ENCODE measurements around the gene RTL1. TPM values are rescaled to one million over a fixed set of nuclear protein-coding genes. Genes with fewer than 3 reads are reported as not detected.

RTL1 gene
- total and polyA plus RNA-seq, 2 experiments from 2014 or later: 0.36 TPM; not detected in 1

DNA sequence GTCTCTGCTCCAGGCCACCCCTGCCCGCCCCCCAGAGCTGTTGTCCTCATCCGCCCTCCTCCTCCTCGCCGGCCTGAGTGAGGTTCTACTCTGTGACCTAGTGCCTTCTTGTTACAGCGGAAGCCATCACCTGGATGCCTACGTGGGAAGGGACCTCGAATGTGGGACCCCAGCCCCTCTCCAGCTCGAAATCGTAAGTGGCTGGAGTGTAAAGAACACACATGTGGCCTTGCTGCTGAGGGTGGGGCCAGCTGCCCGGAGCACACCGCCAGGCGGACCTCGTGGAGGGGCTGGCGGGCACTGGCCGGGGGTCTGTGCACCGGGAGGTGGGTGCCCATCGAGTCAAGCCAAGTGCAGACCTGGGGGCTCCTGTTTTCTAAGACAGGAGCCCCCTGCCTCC lies 58.2 kb downstream of the RTL1 start:
- Histone ChIP-seq H3K79me2 (ENCODE audit: insufficient read depth) (peaks cover 71% of the 10 kb centered on the region), H3F3A (ENCODE audit: insufficient read depth) (peaks cover 40% of the 10 kb centered on the region), H3K36me3 (ENCODE audit: low read depth) (peaks cover 11% of the 10 kb centered on the region), H3K9me3 (ENCODE audit: low read depth) (no peaks in the 10 kb centered on the region), H3K9me2 (ENCODE audit: insufficient read depth) (no peaks in the 10 kb centered on the region), H4K20me1 (ENCODE audit: insufficient read depth) (peaks cover 4% of the 10 kb centered on the region; the same call in 1 of the 2 replicates), H3K4me1 (ENCODE audit: insufficient read depth) (peaks cover 35% of the 10 kb centered on the region), H3K27ac (no peak overlapping the region), H3K9ac (no peak overlapping the region), H3K27me3 (replicated peaks; ENCODE audit: insufficient read depth) (no peaks in the 10 kb centered on the region), H3K4me2 (ENCODE audit: unreplicated experiment) (no peak overlapping the region), H3K4me3 (no peak overlapping the region), H2AFZ (no peak overlapping the region)
- TF ChIP-seq EZH2phosphoT487 (IDR thresholded peaks at IDR 0.05; ENCODE audit: insufficient read depth, low read depth): no peak
- no peak for TF ChIP-seq EZH2 (IDR thresholded peaks at IDR 0.05; ENCODE audit: insufficient read depth, poor library complexity, severe bottlenecking)
- 84 to 91% methylated on average over 16 to 17 of the region's 17 CpGs for whole genome bisulfite sequencing, 2 experiments (ENCODE audit: low coverage in 1 of 2, low lambda C conversion rate in 2 of 2, missing lambda C conversion rate in 2 of 2)
- no peak for DNase-seq
- in situ Hi-C loops (cut with MboI): loop anchor here (25.0 kb wide), 1 partner anchor 433 kb away; no protein-coding TSS in a partner anchor

DNA sequence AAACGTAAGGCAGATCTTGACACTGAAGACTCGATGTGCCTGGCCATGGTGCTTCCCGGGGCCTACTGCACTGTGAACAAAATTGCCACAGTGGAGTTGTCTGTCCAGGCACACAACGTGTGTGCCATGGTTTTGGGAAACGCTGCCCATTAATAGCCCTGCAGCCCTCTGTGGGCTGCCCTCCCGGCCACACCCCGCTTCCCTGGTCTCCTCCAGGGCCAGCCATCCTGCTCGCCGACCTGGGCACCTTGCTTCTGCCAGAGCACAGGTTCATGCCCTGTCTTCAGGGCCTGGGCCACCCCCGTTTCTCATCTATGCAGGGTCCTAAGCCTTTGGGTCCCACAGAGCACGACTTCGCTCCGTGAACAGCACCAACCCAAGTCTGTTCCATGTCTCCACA lies 58.7 kb downstream of the RTL1 start:
- no peak overlapping the region for H3K27ac ChIP-seq
- peaks cover 71% of the 10 kb centered on the region for H3K79me2 ChIP-seq (ENCODE audit: insufficient read depth)
- H4K20me1 ChIP-seq (ENCODE audit: insufficient read depth): peaks cover 4% of the 10 kb centered on the region; the same call in 1 of the 2 replicates
- H3K4me3 ChIP-seq: no peak overlapping the region
- in situ Hi-C loops (cut with MboI): loop anchor here (25.0 kb wide), 1 partner anchor 433 kb away; no protein-coding TSS in a partner anchor
- WGBS, 2 experiments (ENCODE audit: low coverage in 1 of 2, low lambda C conversion rate in 2 of 2, missing lambda C conversion rate in 2 of 2): 78 to 79% methylated on average over 13 of the region's 13 CpGs
- peaks cover 32% of the 10 kb centered on the region for H3K4me1 ChIP-seq (ENCODE audit: insufficient read depth)
- H2AFZ ChIP-seq: no peak overlapping the region
- no peaks in the 10 kb centered on the region for H3K9me2 ChIP-seq (ENCODE audit: insufficient read depth)
- peaks cover 39% of the 10 kb centered on the region for H3F3A ChIP-seq (ENCODE audit: insufficient read depth)
- peaks cover 11% of the 10 kb centered on the region for H3K36me3 ChIP-seq (ENCODE audit: low read depth)
- H3K9ac ChIP-seq: no peak overlapping the region
- H3K27me3 ChIP-seq (replicated peaks; ENCODE audit: insufficient read depth): no peaks in the 10 kb centered on the region
- no peak overlapping the region for H3K4me2 ChIP-seq (ENCODE audit: unreplicated experiment)
- no peak for TF ChIP-seq EZH2 (IDR thresholded peaks at IDR 0.05; ENCODE audit: insufficient read depth, poor library complexity, severe bottlenecking)
- TF ChIP-seq EZH2phosphoT487 (IDR thresholded peaks at IDR 0.05; ENCODE audit: insufficient read depth, low read depth): no peak
- no peaks in the 10 kb centered on the region for H3K9me3 ChIP-seq (ENCODE audit: low read depth)
- DNase-seq: no peak

DNA sequence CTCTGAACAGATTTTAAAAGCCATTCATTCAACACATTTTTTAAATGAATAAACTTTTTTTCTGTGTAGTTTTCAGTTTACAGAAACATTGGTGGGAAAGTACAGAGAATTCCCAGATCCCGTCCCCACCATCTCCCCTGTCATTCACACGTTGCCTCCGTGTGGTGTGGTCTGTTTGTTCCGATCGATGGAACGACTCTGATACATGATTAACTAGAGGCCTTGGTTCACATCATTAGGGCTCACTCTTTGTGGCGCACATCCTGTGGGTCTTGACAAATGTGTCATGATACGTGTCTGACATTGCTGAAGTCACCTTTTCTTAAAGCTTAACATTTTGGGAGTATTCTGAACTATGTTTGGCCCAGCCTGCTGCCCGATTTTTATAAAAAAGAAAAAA lies 59.1 kb downstream of the RTL1 start:
- Histone ChIP-seq H3K4me3 (no peak overlapping the region), H3F3A (ENCODE audit: insufficient read depth) (peaks cover 35% of the 10 kb centered on the region), H3K9me3 (ENCODE audit: low read depth) (no peaks in the 10 kb centered on the region), H4K20me1 (ENCODE audit: insufficient read depth) (peaks cover 4% of the 10 kb centered on the region; the same call in 1 of the 2 replicates), H3K79me2 (ENCODE audit: insufficient read depth) (peaks cover 71% of the 10 kb centered on the region), H3K9ac (no peak overlapping the region), H3K27ac (no peak overlapping the region), H3K36me3 (ENCODE audit: low read depth) (peaks cover 11% of the 10 kb centered on the region), H3K4me2 (ENCODE audit: unreplicated experiment) (no peak overlapping the region), H3K27me3 (replicated peaks; ENCODE audit: insufficient read depth) (no peaks in the 10 kb centered on the region), H3K9me2 (ENCODE audit: insufficient read depth) (no peaks in the 10 kb centered on the region), H3K4me1 (ENCODE audit: insufficient read depth) (peaks cover 28% of the 10 kb centered on the region), H2AFZ (no peak overlapping the region)
- in situ Hi-C loops (cut with MboI): loop anchor here (25.0 kb wide), 1 partner anchor 432 kb away; no protein-coding TSS in a partner anchor
- TF ChIP-seq EZH2phosphoT487 (IDR thresholded peaks at IDR 0.05; ENCODE audit: insufficient read depth, low read depth): no peak
- TF ChIP-seq EZH2 (IDR thresholded peaks at IDR 0.05; ENCODE audit: insufficient read depth, poor library complexity, severe bottlenecking): no peak
- 76 to 77% methylated on average over 9 of the region's 9 CpGs for WGBS, 2 experiments (ENCODE audit: low coverage in 1 of 2, low lambda C conversion rate in 2 of 2, missing lambda C conversion rate in 2 of 2)
- DNase-seq: no peak

DNA sequence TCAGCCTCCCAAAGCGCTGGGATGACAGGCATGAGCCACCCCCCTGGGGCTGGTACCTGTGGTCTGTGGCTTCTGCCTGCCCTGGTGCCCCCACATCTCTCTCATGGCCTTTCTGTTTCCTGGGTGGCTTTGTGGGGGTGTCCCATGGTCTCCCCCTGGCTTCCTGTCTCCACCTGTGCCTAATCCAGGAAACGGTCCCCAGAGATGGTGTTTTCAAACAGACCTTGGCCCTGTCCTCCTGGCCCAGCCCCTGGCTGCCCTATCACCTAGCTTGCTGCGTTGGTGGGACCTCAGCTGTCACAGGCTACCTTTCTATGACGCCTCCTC lies 59.5 kb downstream of the RTL1 start:
- Histone ChIP-seq H2AFZ (no peak overlapping the region), H3K79me2 (ENCODE audit: insufficient read depth) (peaks cover 71% of the 10 kb centered on the region), H4K20me1 (ENCODE audit: insufficient read depth) (peaks cover 4% of the 10 kb centered on the region; the same call in 1 of the 2 replicates), H3K27me3 (replicated peaks; ENCODE audit: insufficient read depth) (no peaks in the 10 kb centered on the region), H3K9me2 (ENCODE audit: insufficient read depth) (no peaks in the 10 kb centered on the region), H3K36me3 (ENCODE audit: low read depth) (peaks cover 11% of the 10 kb centered on the region), H3K4me3 (no peak overlapping the region), H3K4me1 (ENCODE audit: insufficient read depth) (peaks cover 26% of the 10 kb centered on the region), H3K9me3 (ENCODE audit: low read depth) (no peaks in the 10 kb centered on the region), H3K27ac (no peak overlapping the region), H3K9ac (no peak overlapping the region), H3F3A (ENCODE audit: insufficient read depth) (peaks cover 33% of the 10 kb centered on the region), H3K4me2 (ENCODE audit: unreplicated experiment) (no peak overlapping the region)
- TF ChIP-seq EZH2phosphoT487 (IDR thresholded peaks at IDR 0.05; ENCODE audit: insufficient read depth, low read depth) (no peak), EZH2 (IDR thresholded peaks at IDR 0.05; ENCODE audit: insufficient read depth, poor library complexity, severe bottlenecking) (no peak)
- DNase-seq: no peak
- 82 to 89% methylated on average over 4 of the region's 4 CpGs for WGBS, 2 experiments (ENCODE audit: low coverage in 1 of 2, low lambda C conversion rate in 2 of 2, missing lambda C conversion rate in 2 of 2)
- in situ Hi-C loops (cut with MboI): loop anchor here (25.0 kb wide), 1 partner anchor 432 kb away; no protein-coding TSS in a partner anchor

Data from GM23248 (cell line).